Trophoblast cell (in vitro differentiated cells and primary cell): ENCODE results near the gene NOXA1.

Source experiments
- DNase-seq, 2 donors: peaks; one replicate each; pipeline ENCODE4 v3.0.0-alpha.2; 2016
- H2AFZ ChIP-seq: 2 replicates; pipeline ENCODE4 v1.6.1; 2013; ENCODE audit warnings: low read length, moderate library complexity, mild to moderate bottlenecking; ENCODE audit not compliant: insufficient read depth, poor library complexity
- H2AK5ac ChIP-seq: 2 replicates; pipeline ENCODE4 v1.6.1; 2013; ENCODE audit warnings: mild to moderate bottlenecking, low read length
- H2BK120ac ChIP-seq: 2 replicates; pipeline ENCODE4 v1.6.1; 2013; ENCODE audit warnings: low read length, mild to moderate bottlenecking, moderate library complexity; ENCODE audit not compliant: insufficient read depth, poor library complexity
- H2BK12ac ChIP-seq: 2 replicates; pipeline ENCODE4 v1.6.1; 2013; ENCODE audit warnings: mild to moderate bottlenecking, low read length, moderate library complexity
- H2BK5ac ChIP-seq: 2 replicates; pipeline ENCODE4 v1.6.1; 2013; ENCODE audit warnings: low read length, low read depth, moderate library complexity, mild to moderate bottlenecking; ENCODE audit not compliant: poor library complexity
- H3K14ac ChIP-seq: 2 replicates; pipeline ENCODE4 v1.6.1; 2013; ENCODE audit warnings: mild to moderate bottlenecking, low read length
- H3K18ac ChIP-seq: 2 replicates; pipeline ENCODE4 v1.6.1; 2013; ENCODE audit warnings: mild to moderate bottlenecking, low read length
- H3K23ac ChIP-seq: 2 replicates; pipeline ENCODE4 v1.6.1; 2013; ENCODE audit warnings: low read length
- H3K27ac ChIP-seq: 2 replicates; pipeline ENCODE4 v1.5.1; 2013; ENCODE audit warnings: low read depth, mild to moderate bottlenecking, inconsistent platforms, low read length, moderate library complexity
- H3K27me3 ChIP-seq: 2 replicates; pipeline ENCODE4 v1.6.1; 2013; ENCODE audit warnings: inconsistent platforms, mild to moderate bottlenecking, low read length, moderate library complexity; ENCODE audit not compliant: insufficient read depth
- H3K36me3 ChIP-seq, 2 experiments: 1 replicate in 1 of 2; 2 replicates in 1 of 2; pipeline ENCODE4 v1.6.1; 2013; ENCODE audit warnings: low read length in 2 of 2, mild to moderate bottlenecking in 2 of 2, moderate library complexity in 1 of 2; ENCODE audit not compliant: insufficient read depth in 2 of 2, control insufficient read depth in 1 of 2
- H3K4ac ChIP-seq: 2 replicates; pipeline ENCODE4 v1.6.1; 2013; ENCODE audit warnings: low read depth, mild to moderate bottlenecking, low read length, moderate library complexity
- H3K4me1 ChIP-seq, 2 experiments: 1 replicate in 1 of 2; 2 replicates in 1 of 2; pipeline ENCODE4 v1.6.1; 2013; ENCODE audit warnings: low read length in 2 of 2, mild to moderate bottlenecking in 2 of 2, moderate library complexity in 1 of 2; ENCODE audit not compliant: insufficient read depth in 2 of 2, control insufficient read depth in 1 of 2
- H3K4me2 ChIP-seq: 2 replicates; pipeline ENCODE4 v1.6.1; 2013; ENCODE audit warnings: inconsistent platforms, mild to moderate bottlenecking, low read length, moderate library complexity
- H3K4me3 ChIP-seq: 2 replicates; pipeline ENCODE4 v1.5.1; 2013; ENCODE audit warnings: mild to moderate bottlenecking, low read depth, low read length, inconsistent platforms
- H3K79me1 ChIP-seq: one replicate; pipeline ENCODE4 v1.6.1; 2013; ENCODE audit warnings: low read length
- H3K79me2 ChIP-seq: 2 replicates; pipeline ENCODE4 v1.6.1; 2013; ENCODE audit warnings: low read length, mild to moderate bottlenecking; ENCODE audit not compliant: control insufficient read depth, insufficient read depth, poor library complexity
- H3K9ac ChIP-seq: 2 replicates; pipeline ENCODE4 v1.6.1; 2013; ENCODE audit warnings: mild to moderate bottlenecking, low read length
- H3K9me3 ChIP-seq: 2 replicates; pipeline ENCODE4 v1.6.1; 2013; ENCODE audit warnings: low read depth, mild to moderate bottlenecking, control low read depth, inconsistent platforms, low read length; ENCODE audit not compliant: insufficient read depth
- H4K12ac ChIP-seq: 2 replicates; pipeline ENCODE4 v1.6.1; 2013; ENCODE audit warnings: low read depth, mild to moderate bottlenecking, low read length, moderate library complexity
- H4K8ac ChIP-seq: 2 replicates; pipeline ENCODE4 v1.6.1; 2013; ENCODE audit warnings: low read depth, mild to moderate bottlenecking, low read length, moderate library complexity
- H4K91ac ChIP-seq: one replicate; pipeline ENCODE4 v1.6.1; 2013; ENCODE audit warnings: low read depth, mild to moderate bottlenecking, low read length, moderate library complexity
- WGBS: extraction: QIAGEN DNeasy Blood & Tissue Kit; methylation state at CpG from one replicate; pipeline ENCODE4 v1.1.7; 2013; ENCODE audit warnings: missing lambda C conversion rate; ENCODE audit not compliant: insufficient read length, insufficient coverage; ENCODE audit errors: extremely low coverage; 5-methylcytosine and 5-hydroxymethylcytosine counted together

Gene NOXA1

GRCh38 chr9:137436761-137437600, 13.8 kb downstream of the NOXA1 start:
- WGBS = no CpG with 5 or more reads among the region's 24 CpGs
- H3K36me3 ChIP-seq = no peaks in the 10 kb centered on the region

DNA sequence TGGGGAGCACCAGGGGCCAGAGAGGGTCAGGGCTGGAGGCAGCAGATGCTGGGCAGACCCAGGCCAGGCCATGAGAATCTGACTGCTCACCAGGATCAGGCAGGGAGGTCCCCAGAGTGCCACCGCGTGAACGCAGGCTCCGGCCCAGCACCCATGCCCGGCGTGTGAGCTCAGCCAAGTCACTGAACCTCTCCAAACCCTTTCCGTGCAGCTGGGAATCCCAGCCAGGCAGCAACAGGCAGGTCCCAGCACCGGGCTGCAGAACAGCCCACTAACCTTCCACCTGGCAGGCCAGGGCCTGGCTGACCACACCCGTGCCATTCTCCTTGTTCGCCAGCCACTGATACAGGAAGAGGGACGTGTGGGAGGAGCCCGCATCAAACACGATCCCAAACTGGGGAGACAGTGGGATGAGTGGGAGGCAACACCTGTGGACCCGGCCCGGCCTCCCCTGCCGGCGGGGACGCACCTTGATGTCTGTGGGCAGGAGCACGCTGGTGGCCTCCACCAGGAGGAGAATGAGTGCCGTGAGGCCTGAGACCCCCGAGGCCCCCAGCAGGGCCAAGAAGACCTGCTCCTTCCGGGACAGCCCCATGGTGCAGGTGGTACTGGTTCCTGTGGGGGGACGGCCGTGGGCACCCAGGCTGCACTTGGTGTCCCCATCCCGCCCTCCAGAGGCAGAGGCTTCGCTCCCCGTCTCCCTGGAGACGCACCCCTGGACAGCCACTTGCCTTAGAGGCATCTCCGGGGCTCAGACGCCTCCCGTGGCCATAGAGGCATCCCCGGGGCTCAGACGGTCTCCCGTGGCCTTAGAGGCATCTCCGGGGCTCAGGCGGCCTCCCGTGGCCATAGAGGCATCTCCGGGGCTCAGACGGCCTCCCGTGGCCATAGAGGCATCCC, 14.7 kb downstream of the NOXA1 start:
- Histone ChIP-seq H3K4me1 (peaks cover 0 to 3% of the 10 kb centered on the region in 2 experiments), H3K23ac (no peak overlapping the region), H4K12ac (no peak overlapping the region), H3K79me1 (no peaks in the 10 kb centered on the region), H3K79me2 (no peaks in the 10 kb centered on the region), H4K8ac (no peak overlapping the region), H2AK5ac (no peak overlapping the region), H3K4me2 (no peak overlapping the region), H3K36me3 (no peaks in the 10 kb centered on the region), H3K9ac (no peak overlapping the region), H4K91ac (no peak overlapping the region), H3K27me3 (no peaks in the 10 kb centered on the region), H2AFZ (no peak overlapping the region), H3K4me3 (no peak overlapping the region), H2BK5ac (no peak overlapping the region), H2BK120ac (no peak overlapping the region), H3K27ac (no peak overlapping the region), H3K14ac (no peak overlapping the region), H2BK12ac (no peak overlapping the region), H3K4ac (no peak overlapping the region), H3K9me3 (no peaks in the 10 kb centered on the region), H3K18ac (no peak overlapping the region)
- no peak for DNase-seq
- no CpG with 5 or more reads among the region's 40 CpGs for WGBS

More at GRCh38 chr9:137436761-137437600, 13.8 kb downstream of the NOXA1 start:
- Histone ChIP-seq H2BK120ac (no peak overlapping the region), H3K9ac (no peak overlapping the region), H3K4me3 (no peak overlapping the region), H3K23ac (no peak overlapping the region), H3K79me2 (no peaks in the 10 kb centered on the region), H3K18ac (no peak overlapping the region), H2AK5ac (no peak overlapping the region), H2BK5ac (no peak overlapping the region), H4K91ac (no peak overlapping the region), H3K79me1 (no peaks in the 10 kb centered on the region), H3K4me2 (no peak overlapping the region), H3K27me3 (no peaks in the 10 kb centered on the region), H2BK12ac (no peak overlapping the region), H3K14ac (no peak overlapping the region), H2AFZ (no peak overlapping the region), H3K4me1 (peaks cover 0 to 3% of the 10 kb centered on the region in 2 experiments), H3K4ac (no peak overlapping the region), H4K8ac (no peak overlapping the region), H3K9me3 (no peaks in the 10 kb centered on the region), H3K27ac (no peak overlapping the region), H4K12ac (no peak overlapping the region)
- DNase-seq = no peak

- no peak overlapping the region for H3K4ac ChIP-seq
- H3K4me3 ChIP-seq = no peak overlapping the region
- H3K18ac ChIP-seq = no peak overlapping the region
- no peak overlapping the region for H2BK12ac ChIP-seq
- no peak overlapping the region for H3K27ac ChIP-seq
- no peak overlapping the region for H4K91ac ChIP-seq
- no peak overlapping the region for H2AFZ ChIP-seq
- no peaks in the 10 kb centered on the region for H3K79me2 ChIP-seq
- no peak overlapping the region for H2BK120ac ChIP-seq
- no peaks in the 10 kb centered on the region for H3K27me3 ChIP-seq
- no peak overlapping the region for H3K23ac ChIP-seq
- H3K36me3 ChIP-seq = no peaks in the 10 kb centered on the region
- no peak overlapping the region for H2BK5ac ChIP-seq
- H3K79me1 ChIP-seq = no peaks in the 10 kb centered on the region
- WGBS = no CpG with 5 or more reads among the region's 22 CpGs
- no peak for DNase-seq
- H3K4me2 ChIP-seq = no peak overlapping the region
- no peaks in the 10 kb centered on the region for H3K9me3 ChIP-seq
- H4K12ac ChIP-seq = no peak overlapping the region
- H3K4me1 ChIP-seq = peaks cover 0 to 3% of the 10 kb centered on the region in 2 experiments
- H2AK5ac ChIP-seq = no peak overlapping the region
- H3K9ac ChIP-seq = no peak overlapping the region
- no peak overlapping the region for H3K14ac ChIP-seq
- H4K8ac ChIP-seq = no peak overlapping the region
These were observed 15.5 kb downstream of the NOXA1 start for GRCh38 chr9:137438591-137439157.

DNA sequence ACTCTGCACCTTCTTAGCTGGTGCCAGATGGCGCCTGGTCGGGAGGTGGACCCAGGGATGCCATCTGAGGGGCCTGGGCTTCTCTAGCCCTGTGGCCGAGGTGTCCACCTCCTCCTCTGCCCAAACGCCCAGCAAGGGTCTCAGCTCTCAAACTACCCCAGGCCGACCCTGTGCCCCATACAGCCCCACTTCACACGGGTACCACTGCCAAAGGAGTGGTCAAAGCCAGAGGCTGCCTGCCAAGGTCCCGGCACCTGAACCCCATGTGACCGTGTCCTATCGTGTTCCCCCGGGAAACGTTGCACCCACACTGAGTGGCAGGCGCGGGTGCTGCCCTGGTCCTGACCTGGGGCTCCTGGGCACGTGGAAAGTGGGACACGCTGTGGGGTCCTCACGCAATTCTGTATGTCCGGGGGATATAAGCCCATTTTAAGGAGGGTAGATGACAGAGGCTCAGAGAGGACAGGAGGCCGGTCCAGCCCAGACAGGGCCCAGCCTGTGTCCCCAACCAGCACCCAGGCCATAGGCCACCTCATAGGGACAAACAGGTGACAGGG, 16.0 kb downstream of the NOXA1 start:
- Histone ChIP-seq H3K27me3 (no peaks in the 10 kb centered on the region), H2BK120ac (no peak overlapping the region), H2BK5ac (no peak overlapping the region), H2AK5ac (no peak overlapping the region), H3K79me2 (no peaks in the 10 kb centered on the region), H3K79me1 (no peaks in the 10 kb centered on the region), H3K9ac (no peak overlapping the region), H2BK12ac (no peak overlapping the region), H3K9me3 (no peaks in the 10 kb centered on the region), H4K12ac (no peak overlapping the region), H3K4me1 (peaks cover 0 to 3% of the 10 kb centered on the region in 2 experiments), H3K4me3 (no peak overlapping the region), H3K18ac (no peak overlapping the region), H4K91ac (no peak overlapping the region), H3K4me2 (no peak overlapping the region), H3K4ac (no peak overlapping the region), H3K23ac (no peak overlapping the region), H4K8ac (no peak overlapping the region), H3K14ac (no peak overlapping the region), H2AFZ (no peak overlapping the region), H3K27ac (no peak overlapping the region), H3K36me3 (no peaks in the 10 kb centered on the region)
- no CpG with 5 or more reads among the region's 18 CpGs for WGBS
- no peak for DNase-seq
